NCI-H2029 treated with DMSO at 0.1 percent for 48 hours (cell line): ENCODE data around the gene RBM15B.
"Not testable (repeated sequence)": the region's sequence is repeated elsewhere in the genome, so short reads cannot be mapped to it uniquely, and the experiment has no call there.

Experiments
- DNase-seq: peaks from one replicate; lab custom pipeline; 2025; lab: John Stamatoyannopoulos, UW

Gene RBM15B, protein sequence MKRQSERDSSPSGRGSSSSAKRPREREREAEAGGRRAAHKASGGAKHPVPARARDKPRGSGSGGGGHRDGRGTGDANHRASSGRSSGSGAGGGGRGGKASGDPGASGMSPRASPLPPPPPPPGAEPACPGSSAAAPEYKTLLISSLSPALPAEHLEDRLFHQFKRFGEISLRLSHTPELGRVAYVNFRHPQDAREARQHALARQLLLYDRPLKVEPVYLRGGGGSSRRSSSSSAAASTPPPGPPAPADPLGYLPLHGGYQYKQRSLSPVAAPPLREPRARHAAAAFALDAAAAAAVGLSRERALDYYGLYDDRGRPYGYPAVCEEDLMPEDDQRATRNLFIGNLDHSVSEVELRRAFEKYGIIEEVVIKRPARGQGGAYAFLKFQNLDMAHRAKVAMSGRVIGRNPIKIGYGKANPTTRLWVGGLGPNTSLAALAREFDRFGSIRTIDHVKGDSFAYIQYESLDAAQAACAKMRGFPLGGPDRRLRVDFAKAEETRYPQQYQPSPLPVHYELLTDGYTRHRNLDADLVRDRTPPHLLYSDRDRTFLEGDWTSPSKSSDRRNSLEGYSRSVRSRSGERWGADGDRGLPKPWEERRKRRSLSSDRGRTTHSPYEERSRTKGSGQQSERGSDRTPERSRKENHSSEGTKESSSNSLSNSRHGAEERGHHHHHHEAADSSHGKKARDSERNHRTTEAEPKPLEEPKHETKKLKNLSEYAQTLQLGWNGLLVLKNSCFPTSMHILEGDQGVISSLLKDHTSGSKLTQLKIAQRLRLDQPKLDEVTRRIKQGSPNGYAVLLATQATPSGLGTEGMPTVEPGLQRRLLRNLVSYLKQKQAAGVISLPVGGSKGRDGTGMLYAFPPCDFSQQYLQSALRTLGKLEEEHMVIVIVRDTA

DNA sequence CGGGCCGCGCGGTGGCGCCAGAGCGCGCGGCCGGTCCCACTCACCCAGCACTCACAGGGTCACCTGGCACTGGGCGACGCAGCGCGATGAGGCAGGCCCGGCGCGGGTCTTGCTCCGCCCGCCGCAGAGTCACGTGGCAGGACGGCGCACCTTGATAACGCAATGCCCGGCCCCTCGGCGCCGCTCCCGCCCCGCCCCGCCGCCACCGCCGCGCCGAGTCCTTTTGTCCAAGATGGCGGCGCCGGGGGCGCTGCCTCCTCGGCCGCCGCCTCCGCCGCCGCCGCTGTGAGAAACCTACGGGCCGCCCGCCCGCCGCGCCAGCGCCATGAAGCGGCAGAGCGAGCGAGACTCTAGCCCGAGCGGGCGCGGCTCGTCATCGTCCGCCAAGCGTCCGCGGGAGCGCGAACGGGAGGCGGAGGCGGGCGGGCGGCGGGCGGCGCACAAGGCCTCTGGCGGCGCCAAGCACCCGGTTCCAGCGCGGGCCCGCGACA, at the start of gene RBM15B:
Gene RBM15B (plus strand): TSS at position 211 of the 491 bp plus-strand sequence. CDS start 115 bp downstream, at position 326.
- DNase-seq, result no peak

DNA sequence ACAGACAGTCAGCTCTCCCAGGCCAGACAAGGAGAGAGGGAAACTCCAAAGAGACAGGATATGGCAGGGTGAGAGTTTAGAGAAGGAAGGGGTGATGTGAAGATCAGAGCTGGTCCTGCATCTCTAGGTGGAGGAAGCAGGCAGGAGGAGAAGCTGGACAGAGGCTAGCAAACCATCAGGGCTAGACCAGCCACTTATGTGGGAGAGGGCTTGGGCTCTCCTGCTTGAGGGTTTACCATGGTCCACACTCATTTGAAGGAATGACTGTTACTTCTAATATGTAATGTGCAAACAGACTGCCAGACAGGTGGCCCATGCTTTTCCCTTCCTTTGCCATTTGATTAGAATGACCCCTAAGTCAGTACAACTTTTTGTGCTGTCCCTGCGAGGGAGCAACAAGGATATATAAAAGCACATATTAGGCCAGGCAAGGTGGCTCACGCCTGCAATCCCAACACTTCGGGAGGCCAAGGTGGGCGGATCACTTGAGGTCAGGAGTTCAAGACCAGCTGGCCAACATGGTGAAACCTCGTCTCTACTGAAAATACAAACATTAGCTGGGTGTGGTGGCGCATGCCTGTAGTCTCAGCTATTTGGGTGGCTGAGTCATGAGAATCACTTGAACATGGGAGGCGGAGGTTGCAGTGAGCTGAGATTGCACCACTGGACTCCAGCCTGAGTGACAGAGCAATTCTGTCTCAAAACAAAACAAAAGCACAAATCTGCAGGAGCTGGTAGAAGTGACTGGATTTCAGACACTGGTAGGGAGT, 47.0 kb upstream of the RBM15B start:
- no peak for DNase-seq

DNA sequence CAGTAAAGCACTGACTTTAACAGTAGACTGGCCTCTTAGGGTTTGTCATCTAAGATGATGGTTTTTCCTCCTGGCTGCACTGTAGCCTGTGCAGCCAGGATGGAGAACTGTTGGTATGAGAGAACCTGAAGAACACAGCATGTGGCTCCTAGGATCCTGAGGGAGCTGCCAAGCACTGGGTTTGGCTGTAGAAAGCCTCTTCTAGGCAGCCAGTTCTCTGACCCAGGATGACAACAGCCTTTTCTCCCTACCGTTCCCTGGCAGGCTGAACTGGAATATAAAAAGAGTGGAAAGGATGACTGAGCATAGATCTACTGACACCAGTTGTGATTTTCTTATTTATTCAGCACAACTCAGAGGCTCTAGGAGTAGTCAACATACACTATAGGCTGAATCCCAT, 40.3 kb upstream of the RBM15B start:
- DNase-seq, result no peak

DNA sequence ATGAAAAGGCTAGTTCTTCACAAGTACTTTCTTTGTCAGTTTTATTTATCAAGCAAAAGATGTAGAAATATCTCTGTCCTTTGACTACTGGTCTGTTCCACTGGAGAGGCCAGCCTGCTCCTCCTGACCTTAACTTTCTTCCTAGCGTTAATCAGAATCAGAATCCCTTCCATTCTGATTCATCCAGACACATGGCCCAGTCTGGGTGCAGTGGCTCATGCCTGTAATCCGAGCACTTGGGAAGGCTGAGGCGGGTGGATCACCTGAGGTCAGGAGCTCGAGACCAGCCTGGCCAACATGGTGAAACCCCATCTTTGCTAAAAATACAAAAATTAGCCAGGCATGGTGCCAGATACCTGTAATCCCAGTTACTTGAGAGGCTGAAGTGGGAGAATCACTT, 38.0 kb upstream of the RBM15B start:
- DNase-seq, result no peak

DNA sequence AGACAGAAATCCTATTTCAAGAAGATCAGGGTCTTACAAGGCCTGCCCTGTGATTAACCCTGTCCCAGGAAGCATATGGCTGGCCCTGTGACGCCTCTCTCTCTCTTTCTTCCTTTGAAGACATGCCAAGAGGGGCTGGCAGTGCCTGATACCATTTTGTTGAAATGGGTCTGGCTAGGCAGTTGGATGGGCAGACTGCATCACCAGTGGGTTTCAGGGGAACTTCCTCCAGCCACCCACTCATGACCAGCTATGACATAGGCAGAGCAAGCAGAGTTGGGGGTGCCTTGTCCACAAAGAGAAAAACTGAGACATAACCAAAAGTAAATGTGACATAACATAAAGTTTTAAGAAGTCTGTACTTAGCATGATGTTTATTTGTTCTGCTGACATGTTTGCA, 37.4 kb upstream of the RBM15B start:
- no peak for DNase-seq

DNA sequence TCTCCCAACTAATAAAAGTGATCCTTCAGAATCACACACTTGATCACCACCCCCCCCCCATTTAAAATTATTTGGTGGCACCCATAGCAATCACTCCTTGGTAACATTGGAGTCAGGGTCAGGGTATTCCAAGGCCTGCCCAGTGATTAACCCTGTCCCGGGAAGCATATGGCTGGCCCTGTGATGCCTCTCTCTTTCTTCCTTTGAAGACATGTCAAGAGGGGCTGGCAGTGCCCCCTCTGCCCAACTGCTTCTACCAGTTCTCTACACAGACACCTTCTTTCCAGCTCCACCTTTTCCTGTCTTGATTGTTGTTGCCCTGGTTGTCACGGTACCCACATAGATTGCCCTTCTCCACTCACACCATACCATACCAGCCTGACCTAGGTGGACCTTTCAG, 36.9 kb upstream of the RBM15B start:
- DNase-seq, result no peak

DNA sequence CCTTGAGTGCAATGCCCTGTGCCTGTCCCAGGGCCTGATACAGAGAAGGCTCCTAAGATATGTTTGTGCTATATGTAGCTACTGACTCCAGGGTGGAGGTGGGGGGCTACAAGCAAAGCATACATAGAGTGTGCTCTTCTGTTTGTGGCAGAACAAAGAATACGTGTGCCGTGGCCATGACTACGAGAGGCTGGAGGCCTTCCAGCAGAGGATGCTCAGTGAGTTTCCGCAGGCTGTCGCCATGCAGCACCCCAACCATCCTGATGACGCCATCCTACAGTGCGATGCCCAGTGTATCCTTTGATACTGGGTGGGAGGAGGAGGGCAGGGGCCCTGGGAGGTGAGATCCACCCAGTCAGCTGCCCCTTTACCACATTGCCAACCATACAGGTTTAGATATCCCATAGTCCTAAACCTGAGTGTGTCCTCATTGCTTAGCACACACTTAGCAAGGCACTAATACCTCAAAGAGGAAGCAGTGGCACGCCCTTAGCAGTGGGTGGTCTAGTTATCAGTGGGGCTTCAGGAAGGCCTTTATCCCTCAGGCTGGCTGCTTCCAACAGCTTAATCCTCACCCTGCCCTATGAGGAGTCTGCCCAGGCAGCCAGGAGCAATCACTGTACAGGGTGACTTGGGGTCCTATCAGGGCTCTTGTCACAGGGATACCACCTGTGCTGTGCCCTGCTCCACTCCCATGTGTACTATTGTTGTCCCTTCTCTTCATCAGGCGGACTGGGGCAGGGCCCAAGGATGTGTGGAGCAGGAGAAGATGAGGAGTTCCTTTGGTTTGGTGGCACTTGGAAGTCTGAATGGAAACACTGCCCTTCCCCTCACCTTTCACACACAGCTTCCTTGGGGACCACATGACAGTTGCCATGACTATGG, 36.1 kb upstream of the RBM15B start:
- no peak for DNase-seq

DNA sequence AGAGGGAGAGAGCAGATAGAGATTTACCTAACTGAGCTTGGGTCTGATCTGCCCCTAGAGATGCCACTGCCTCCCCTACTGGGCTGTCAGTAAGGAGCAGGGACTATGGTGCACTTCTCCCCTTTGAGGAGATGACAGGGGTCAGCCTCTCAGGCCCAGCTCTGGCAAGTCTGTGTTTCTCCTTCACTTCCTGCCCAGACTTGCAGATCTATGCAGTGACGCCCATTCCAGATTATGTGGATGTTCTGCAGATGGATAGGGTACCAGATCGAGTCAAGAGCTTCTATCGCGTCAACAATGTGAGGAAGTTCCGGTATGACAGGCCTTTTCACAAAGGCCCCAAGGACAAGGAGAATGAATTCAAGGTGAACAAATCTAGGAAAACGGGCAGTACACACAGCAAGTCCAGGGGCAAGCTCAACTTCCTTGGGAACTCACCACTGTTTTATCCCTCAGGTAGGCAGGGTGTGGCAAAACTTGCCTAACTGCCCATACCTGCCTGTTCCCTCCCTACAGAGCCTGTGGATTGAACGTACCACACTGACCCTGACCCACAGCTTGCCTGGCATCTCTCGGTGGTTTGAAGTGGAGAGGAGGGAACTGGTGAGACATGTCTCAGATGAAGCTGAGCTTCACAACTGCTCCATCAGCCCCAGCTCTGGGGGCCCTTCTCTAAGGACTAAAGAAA, 35.0 kb upstream of the RBM15B start:
- DNase-seq, result no peak

DNA sequence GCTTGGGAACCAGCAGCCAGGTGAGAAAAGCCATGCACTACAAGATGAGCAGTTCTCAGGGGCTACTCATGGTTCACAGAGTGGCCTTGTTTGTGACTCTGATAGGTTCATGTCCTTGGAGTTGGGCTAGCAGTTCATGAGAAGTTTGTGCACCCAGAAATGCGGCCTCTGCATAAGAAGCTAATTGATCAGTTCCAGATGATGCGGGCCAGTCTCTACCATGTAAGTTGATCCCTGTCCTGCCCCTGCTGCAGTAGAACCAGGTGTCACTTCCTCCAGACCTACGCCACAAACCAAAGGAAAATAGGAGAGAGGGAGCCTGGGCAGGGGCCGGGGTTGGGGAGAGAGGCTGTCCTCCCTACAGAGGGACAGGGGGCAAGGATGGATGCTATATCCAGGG, 33.2 kb upstream of the RBM15B start:
- DNase-seq, result no peak

DNA sequence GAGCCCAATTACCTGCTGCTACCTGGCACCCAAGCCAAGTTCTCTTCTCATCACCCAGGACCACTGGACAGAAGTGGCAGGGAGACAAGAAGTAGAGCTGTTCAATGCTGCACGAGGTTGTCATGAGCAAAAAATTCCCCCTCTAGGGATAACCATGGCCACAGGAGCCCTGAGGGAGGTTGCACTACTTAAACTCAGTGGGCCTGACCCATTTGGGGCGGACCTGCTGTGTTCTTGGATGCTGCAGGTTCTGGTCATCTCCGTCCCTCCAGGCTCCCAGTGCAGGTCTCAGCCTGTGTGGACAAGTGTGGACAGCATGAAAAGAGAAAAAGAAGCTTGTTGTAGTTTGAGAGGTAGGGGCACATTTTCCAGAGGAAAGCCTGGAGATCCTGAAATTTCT, 32.1 kb upstream of the RBM15B start:
- DNase-seq, result no peak

DNA sequence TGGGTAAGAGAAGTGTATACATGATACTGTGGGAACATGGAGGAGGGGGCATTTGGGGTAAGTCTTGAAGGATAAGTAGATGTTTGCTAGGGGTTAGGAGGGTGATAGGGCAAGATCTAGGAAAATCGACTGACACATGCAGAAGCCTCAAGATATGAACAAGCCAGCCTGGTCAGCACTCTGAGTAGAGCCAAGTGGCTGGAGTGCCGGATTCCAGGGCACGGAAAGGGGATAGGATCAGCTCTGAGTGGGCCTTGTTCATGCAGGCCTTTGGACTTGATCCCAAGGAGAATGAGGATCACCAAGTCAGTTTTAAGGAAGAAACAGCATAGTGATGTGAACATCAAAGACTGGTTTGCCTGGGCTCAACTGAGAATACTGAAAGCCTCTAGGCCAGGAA, 30.3 kb upstream of the RBM15B start:
- DNase-seq, result no peak

DNA sequence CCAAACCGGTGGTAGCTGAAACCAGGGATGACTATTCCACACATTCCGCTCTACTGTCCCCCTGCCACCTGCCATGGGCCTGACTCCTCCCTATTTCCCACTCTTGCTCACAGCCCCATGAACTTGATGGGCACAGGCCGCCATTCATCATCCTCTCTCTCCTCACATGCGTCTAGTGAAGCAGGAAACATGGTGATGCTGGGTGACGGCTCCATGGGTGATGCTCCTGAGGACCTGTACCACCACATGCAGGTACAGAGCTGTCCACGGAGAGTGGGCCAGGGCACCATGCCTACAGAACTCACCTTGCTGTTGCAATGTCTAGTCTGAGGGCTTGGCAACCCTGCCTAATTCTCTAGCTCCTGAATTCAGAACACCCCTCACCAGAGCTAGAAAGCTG, 29.3 kb upstream of the RBM15B start:
- no peak for DNase-seq

DNA sequence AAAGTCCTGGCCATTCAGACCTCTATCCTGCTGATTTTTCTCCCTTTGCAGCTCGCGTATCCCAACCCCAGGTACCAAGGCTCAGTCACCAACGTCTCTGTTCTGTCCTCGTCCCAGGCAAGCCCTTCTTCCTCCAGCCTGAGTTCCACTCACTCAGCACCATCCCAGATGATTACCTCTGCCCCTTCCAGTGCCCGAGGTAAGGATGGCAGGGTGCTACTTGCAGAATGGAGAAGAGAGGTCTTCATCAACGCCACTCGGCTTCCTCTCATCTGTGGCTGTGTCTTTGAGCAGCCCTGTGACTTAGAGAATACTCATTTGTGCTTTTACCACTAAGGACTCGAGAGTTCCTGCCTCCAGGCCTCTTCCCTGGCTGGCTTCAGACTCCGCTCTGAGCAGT, 28.6 kb upstream of the RBM15B start:
- no peak for DNase-seq

DNA sequence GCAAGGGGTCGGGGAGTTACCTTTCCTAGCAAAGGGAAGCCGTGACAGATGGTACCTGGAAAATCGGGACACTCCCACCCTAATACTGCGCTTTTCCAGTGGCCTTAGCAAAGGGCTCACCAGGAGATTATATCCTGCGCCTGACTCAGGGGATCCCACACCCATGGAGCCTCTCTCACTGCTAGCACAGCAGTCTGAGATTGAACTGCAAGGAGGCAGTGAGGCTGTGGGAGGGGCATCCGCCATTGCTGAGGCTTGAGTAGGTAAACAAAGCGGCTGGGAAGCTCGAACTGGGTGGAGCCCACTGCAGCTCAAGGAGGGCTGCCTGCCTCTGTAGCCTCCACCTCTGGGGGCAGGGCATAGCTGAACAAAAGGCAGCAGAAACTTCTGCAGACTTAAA, 22.8 kb upstream of the RBM15B start:
- DNase-seq, result not testable (repeated sequence)

DNA sequence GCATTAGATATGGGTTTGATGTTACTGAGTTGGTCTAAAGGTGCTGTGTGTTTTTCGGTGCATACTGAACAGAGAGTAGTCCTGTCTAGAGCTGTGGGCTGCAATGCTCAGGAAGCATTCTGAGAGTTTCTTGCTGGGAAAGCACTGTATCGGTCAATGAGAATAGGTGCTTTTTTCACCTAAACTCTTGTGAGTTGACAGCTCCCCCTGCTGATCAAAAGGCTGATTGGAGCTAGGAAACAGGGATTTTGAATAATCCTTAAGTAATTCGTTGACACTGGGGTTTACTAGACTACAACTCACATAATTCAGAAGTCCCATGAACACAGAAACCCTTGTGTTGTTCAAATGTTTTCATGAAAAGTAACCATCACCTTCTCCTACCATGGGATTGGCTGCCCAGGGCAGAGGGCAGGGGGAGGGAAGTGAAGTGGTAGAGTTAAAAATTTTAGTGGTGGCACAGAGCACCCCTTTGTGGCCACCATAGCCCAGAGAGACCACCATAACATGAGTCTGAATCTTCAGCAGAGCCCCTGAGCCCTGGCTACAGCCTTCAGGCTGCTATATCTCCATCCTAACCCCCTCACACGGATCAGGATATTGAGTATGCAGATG, 19.0 kb upstream of the RBM15B start:
- DNase-seq, result no peak

DNA sequence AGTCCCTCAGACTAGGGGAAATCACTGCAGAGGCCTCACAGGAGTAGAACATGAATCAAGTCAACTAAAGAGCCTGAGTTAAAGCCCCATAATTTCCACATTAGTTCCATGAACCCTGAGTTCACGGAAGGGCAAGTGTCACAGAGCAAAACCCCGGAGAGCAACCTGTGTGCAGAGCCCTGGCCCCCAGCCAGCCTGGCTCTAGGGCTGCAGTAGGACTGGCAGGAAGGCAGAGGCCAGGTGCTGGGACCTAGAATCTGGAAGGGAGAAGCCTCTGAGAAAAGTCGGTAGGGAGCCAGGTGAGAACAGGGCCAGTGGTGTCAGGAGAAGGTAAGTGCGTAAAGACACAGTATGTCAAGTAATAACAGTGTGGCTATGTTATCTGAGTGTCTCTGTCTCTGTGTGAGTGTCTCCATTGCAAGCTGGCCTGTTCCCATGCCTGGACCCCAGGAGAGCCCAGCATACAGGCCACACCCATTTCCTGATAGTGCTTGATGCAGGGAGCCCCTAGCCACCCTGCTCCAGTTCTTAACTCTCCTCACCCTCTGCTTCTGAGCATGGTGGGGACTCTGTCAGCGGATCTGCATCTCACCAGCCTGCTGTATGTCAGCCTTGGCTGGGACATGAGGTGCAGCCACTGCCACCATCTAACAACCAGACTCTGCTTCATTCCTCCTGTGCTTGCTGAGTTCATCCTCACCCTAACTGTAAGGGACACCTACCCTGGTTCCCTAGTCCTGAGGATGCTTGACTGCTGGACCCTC, 17.2 kb upstream of the RBM15B start:
- no peak for DNase-seq

DNA sequence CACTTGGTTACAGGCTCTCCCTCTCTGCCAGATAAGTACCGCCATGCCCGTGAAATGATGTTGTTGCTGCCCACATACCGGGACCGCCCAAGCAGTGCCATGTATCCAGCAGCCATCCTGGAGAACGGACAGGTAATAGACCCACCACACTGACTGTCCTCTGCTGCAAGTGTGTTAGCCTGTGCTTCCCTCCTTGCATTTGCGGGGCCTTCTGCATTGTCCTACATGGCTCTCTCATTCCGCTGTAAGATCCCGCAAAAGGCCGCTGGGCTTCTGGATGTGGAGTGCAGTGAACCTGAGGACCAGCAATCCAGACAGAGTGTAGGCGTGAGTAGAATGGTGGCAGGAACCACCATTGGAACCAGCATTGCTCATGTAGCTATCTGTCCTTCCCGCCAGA, 16.6 kb upstream of the RBM15B start:
- no peak for DNase-seq

DNA sequence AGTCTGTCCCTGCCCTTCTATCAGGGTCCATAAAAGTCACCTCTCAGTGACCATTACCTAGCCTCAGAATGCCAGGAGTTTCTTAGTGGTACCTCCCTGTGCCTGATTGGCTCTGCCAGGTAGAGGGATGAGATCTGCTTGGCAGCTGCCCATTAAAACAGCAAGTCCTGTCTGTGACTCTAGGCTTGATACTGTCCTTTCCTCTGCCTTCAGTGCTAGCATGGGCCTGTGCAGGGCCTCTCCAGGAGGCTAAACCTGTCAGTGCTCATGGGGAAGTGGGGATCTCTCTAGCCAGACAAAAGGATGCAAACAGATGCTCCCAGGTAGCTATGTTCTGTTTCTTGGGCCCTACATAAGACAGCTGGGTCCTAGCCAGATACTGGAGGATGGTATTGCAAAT, 15.9 kb upstream of the RBM15B start:
- no peak for DNase-seq

DNA sequence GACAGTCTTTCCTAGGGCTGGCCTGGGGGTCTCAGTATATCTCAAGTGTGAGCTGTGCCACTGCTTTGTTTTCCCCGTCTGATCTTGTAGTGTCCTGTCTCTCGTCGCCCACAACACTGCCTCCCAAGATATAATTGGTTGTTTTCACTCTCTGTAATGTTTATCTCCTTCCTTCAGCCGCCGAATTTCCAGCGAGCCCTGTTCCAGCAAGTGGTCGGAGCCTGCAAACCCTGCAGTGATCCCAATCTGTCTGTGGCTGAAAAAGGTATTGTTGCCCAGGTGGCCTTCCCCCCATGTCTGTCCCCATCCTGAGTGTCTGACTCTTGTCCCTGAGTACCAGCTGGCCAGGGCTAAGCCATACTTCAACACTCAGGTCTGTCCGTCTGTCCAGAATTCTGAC, 15.5 kb upstream of the RBM15B start:
- DNase-seq, result no peak
